ENCODE measurements around the gene ZGRF1.
A peak's percentile ranks its signal among the peaks of the same experiment; 100 is the strongest.
"Not testable (repeated sequence)": the region's sequence is repeated elsewhere in the genome, so short reads cannot be mapped to it uniquely, and the experiment has no call there.

The ZGRF1 gene

DNA sequence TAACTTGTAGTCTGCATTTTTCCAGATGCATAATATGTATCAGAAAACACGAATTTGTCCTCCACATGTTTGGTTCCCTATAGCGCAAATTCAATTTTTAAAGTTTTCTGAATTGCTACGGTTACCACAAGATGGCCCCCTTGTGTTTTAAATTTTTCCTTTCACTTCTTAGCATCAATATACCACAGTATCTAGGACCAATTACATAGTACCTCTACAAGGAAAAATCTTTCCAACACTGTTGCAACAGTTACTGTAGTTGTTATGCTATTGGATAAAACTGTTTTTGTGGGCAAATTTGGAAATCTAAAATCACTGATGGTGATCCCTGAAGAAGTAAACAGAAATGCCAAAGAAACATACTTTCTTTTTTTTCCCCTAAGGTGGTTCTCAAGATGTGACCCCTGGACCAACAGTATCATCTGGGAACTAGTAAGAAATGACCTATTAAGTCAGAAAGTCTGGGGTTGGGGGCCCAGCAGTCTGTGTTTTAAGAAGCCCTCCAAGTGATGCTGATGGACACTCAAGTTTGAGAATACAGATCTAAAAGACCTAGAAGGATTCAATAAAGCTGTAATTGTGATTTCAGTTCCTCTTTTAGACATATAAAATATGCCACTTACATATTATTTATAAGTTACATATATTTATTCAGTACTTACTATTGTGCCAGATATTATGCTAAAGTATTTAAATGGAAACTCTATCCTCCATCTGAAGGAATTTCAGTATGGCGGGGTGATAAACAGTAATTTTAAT, 3.1 kb downstream of the ZGRF1 start:
- DNase-seq: peak; percentile 11

DNA sequence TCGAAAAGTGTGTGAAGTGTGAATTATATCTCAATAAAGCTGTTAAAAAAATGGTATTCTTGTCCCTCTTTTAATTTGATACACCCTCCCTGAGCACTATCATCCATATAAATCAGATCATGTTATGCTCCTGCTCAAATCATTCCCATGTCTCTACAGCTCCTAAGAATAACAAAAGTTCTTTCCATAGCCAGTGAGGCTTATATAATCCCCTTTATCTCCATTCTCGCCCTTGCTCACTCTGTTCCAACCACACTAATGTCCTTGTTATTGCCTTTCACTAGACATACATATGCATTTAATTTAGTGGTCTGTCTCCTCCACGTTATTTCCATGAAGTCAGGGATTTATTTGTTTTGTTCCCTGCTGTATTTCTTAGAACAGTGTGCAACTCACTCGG, 10.5 kb downstream of the ZGRF1 start:
- no peak for DNase-seq

DNA sequence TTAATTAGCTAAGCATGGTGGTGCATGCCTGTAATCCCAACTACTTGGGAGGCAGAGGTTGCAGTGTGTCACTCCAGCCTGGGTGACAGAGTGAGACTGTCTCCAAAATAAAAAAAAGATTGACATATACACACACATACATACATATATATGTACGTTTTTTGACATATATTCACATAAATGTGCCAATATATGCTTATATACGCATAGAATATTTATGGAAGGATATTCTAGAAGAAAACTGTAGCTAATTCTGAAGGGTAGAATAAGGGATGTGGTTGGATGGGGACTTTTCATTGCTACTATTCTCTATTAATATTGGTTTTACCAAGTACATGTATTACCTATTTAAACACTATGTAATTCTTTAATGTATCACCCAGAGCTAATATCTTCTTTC, 19.7 kb downstream of the ZGRF1 start:
- DNase-seq: no peak

DNA sequence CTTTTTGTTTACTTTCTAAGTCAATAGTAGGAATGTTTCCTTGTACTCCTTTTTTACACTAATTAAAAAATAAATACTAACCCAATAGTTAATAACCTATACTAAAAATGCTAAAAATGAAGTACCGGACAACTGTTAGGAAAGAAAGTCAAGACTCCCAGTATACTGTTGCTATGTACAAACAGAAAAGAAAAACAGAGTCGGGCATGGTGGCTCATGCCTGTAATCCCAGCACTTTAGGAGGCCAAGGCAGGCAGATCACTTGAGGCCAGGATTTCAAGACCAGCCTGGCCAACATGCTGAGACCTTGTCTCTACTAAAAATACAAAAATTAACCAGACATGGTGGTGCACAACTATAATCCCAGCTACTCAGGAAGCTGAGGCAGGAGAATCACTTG, 23.9 kb downstream of the ZGRF1 start:
- not testable (repeated sequence) for DNase-seq

DNA sequence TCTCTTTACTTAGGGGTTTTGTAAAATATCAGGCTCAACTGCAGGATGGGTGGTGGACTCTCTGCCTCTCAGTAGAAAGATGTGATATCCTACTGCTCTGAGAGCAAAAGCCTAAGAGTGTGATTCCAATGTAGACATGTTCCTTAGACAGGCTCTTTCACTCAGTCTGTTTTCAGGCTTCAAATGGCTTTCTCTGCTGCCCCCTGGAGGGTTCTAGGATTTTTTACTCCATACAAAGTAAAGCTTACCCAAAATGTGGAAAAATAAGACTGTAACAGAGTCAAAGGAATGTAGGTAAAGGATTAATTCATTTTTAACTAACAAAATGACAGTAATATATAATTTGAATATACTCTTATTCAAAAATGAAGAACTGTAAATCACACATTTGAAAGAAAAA, 32.1 kb downstream of the ZGRF1 start:
- DNase-seq: peak; percentile 11

DNA sequence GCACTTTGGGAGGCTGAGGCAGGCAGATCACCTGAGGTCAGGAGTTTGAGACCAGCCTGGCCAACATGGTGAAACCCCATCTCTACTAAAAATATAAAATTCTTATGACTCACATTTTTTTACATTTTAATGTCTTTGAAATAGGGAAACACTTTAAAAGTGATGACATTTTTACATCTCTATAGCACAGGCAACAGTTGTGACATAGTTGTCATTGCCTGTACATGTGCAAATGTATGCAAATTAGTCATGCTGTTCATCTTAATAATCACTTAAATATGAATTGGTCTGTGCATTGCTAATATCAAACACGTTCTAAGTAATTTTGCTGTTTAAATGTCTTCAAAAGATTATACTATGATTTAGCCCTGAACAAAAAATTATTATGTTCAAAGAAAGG, 41.7 kb downstream of the ZGRF1 start:
- no peak for DNase-seq

DNA sequence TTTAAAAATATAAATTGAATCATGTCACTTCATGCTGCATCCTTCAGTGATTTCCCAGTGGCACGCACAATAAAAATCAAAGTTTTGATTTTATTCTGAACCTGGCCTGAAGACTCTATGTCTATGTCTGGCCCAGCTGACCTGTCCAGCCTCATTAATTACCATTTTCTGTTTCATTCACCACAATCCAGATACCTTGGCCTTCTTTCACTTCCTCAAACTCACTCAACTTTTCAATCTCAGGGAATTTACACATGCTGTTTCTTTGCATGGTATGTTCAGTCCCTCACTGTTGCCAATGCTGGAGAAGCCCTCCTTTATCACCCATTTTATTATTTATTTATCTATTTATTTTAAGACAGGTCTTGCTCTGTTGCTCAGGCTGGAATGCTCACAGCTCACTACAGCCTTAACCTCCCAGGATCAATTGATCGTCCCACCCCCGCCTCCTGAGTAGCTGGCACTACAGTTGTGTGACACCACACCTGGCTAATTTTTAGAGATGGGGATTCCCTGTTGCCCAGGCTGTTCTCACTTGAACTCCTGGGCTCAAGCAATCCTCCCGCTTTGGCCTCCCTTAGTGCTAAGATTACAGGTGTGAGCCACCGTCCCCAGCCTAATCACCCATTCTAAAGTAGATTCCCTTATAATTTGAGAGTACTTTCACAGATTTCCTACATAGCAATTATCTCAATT, 43.1 kb downstream of the ZGRF1 start:
- DNase-seq: no peak

DNA sequence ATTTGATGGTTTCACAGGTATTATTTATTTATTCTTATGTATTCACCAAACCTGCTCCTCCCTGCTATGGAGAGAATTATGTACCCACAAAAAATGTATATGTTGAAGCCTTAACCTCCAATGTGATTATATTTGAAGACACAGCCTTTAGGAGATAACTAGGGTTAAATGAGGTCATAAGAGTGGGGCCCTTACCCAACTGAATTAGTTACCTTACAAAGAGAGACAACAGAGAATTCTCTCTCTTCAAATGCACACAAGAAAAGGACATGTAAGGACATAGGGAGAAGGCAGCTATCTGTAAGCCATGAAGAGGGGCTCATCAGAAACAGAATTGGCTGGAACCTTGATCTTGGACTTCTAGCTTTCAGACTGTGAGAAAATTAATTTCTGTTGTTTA, 44.0 kb downstream of the ZGRF1 start:
- no peak for DNase-seq

DNA sequence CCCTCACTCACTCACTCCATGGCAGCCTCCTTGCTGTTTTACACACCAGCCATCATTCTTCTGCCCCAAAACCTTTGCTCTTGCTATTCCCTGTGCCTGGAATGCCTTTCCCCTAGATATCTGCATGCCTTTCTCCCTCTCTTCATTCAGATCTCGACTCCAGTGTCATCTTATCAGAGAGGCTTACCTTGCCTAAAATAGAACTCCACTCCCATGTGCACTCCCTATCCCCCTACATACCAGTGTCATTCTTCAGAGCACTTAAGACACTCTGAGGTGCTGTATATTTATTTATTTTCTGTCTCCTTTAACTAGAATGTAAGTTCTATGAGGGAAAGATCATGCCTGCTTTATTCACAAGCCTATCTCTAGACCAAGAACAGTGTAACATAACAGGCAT, 45.1 kb downstream of the ZGRF1 start:
- no peak for DNase-seq

DNA sequence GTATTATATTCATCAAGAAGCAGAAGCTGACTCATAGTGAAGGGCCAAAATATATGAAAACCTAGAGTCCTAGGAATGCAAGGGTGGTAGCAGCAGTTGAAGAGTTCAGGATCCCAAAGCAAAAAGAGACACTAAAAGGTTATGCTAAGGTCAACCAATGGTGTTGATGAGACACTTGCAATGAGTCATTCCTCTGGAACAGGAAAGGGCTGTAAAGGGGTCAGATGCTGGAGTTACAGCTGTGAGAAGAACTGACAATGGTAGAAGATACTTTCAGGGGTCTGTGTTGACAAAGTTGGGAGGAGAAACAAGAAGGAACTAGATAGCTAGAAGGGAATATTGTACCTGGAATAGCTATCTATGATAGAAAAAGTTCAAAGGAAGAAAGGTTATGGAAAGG, 47.5 kb downstream of the ZGRF1 start:
- no peak for DNase-seq

DNA sequence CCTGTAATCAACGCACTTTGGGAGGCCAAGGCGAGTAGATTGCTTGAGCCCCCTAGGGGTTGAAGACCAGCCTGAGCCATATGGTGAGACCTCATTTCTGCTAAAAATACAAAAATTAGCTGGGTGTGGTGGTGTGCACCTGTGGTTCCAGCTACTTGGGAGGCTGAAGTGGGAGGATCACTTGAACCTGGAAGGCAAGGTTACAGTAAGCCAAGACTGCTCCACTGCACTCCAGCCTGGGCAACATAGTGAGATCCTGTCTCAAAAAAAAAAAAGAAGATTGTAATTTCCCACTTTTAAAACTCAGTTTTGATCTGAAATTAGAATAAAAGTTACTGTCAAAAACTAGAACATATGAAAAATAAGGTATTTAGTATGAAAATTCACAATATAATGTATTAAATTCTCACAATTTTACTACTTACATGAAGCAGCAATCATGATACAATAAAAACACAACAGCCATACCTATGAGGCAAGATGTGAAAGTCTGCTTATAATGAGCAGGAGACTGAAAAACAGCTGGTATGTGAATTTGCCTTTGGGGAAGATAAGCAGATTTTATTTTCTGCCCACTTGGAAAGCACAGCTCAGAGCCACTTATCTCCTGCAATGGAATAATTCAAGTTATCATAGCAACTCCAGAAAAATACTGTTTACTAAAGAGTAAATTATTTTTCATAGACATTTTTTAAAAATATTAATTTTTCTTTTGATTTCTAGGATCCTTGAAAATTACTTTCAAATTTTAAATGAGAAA, 50.6 kb downstream of the ZGRF1 start:
- DNase-seq: no peak

DNA sequence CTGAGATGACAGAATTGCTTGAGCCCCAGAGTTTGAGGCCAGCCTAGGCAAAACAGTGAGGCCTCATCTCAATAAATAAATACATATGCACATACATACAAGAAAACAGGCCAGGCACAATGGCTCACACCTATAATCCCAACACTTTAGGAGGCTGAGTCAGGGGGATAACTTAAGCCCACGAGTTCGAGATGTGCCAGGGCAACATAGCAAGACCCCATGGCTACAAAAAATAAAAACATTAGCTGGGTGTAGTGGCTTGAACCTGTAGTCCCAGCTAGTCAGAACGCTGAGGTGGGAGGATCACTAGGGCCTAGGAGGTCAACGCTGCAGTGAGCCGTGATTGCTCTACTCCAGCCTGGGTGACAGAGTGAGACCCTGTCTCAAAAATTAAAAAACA, 69.2 kb downstream of the ZGRF1 start:
- no peak for DNase-seq

DNA sequence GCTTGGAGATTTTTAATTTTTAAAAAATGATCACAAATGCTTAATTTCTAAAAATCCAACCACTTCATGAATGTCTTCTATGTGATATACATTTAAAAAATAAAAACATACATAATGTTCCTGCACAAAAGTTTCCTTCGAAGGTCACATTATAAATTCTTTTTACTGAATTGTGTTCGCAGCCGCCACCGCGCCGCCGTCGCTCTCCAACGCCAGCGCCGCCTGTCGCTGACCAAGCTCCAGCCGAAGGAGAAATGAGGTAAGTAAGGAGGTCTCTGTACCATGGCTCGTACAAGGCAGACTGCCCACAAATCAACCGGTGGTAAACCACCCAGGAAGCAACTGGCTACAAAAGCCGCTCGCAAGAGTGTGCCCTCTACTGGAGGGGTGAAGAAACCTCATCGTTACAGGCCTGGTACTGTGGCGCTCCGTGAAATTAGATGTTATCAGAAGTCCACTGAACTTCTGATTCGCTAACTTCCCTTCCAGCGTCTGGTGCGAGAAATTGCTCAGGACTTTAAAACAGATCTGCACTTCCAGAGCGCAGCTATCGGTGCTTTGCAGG, 71.9 kb downstream of the ZGRF1 start:
- DNase-seq: no peak

DNA sequence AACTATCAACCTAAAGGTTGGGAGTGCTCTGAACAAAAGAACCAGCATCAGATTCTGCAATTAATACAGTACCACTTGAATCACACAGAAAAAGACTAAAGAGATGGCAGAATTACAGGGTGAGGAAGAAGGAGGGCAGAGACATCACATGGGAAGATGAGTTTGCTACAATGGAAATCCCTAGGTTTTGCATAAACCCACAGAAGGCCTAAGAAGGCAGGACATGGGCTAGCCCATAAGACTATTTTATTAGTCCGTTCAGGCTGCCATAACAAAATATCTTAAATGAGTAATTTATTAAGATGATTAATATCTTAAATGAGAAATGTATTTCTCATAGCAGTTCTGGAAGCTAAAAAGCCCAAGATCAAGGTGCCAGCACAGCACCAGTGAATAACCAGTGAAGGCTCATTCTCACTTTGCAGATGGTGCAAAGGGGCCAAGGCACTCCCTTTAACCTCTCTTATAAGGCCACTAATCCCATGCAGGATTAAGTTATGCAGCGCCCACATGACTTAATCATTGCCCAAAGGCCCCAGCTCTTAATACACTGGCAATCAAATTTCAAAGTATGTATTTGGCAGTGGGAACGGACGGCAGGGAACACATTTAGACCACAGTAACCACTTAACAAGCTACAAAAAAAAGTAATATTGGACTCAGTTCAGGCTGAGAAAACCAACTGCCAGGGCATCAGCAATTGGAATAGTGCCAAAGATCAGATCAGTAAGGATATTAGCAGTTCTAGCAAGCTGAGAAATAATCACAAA, 73.1 kb downstream of the ZGRF1 start:
- no peak for DNase-seq

DNA sequence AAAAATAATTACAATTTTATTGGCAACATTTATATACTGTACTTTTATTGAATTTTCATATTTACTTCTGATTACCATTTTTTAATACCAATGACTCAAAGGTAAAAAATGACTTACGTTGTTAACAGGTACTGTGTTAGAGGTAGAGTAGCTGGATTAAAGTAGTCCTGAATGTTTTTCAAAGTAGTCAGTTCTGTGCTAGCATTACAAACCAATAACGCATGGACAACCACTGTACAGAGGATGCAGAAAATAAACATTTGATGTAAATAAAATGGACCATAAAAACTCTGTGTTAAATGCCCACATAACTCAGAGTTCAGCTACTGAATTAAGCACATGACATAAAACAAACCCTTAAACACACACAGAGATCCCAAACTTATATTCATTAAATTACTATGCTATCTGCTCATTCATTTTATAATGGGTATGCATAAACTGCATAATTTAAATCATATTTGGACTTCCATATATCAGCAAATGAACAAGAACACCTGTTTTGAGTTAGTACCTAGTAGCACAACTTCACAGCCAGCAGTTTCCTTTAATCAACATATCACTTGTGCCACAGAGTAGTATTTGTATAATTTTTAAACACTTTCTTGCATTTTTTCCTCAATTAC, 74.3 kb downstream of the ZGRF1 start:
- no peak for DNase-seq

DNA sequence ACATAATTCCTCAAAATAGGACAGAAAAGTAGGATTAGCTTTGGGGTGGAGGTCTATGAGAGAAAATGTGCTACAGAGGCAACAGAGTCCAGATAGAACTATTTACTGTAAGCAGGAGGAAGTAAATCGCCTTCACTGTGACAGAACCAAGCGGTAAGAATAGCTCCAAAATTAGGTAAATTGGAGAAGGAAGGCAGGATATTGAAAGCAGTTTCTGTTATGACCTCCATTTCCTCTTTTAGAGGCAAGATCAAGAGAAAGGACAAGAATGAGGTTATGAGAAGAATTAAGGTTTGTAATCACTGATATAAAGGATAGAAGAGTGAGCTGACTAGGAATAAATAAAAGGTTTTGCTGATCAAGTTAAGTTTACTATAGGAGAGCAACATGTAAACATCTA, 76.6 kb downstream of the ZGRF1 start:
- no peak for DNase-seq

DNA sequence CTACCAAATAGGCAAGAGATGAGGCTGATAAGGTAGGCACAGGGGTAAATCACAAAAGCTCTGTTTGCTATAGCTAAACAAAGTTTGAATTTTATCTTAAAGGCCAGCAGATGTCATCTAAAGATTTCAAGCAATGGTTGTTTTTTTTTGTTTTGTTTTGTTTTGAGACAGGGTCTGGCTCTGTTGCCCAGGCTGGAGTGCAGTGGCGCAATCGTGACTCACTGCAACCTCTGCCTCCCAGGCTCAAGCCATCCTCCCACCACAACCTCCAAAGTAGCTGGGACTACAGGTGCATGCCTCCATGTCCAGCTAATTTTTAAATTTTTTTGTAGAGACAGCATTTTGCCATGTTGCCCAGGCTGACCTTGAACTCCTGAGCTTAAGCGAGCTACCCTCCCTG, 77.7 kb downstream of the ZGRF1 start:
- no peak for DNase-seq

DNA sequence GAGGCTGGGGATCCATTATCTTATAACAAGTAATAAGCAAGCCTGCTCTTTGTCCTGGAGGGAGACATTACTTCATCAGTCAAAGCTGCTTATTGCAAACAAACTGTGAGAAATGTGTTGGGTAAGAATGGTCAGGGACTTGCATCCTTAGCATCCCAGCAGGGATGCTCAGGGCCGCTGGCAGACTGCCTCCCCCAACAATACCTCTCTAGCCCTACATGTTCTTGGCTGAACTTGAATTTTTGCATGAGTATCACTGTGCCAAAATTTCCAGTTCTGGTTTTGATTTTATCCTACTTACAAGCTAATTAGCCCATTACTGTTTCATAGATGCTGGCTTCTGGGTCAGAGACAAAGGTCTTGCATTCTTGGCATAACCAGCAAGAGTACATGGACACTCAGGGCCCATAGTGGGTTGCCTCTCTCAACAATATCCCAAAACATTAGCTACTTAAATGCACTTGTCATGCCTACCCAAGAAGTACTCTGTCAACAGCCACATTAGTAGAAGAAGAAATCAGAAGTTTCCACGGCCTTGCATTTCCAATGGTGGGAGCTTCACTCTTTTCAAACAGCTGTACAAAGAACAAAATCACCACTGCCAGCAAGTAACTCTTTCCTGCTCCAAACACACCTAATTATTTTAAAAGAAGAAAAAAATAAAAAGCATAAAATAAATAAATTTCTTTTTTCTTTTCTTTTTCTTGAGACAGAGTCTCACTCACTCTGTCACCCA, 78.9 kb downstream of the ZGRF1 start:
- no peak for DNase-seq

DNA sequence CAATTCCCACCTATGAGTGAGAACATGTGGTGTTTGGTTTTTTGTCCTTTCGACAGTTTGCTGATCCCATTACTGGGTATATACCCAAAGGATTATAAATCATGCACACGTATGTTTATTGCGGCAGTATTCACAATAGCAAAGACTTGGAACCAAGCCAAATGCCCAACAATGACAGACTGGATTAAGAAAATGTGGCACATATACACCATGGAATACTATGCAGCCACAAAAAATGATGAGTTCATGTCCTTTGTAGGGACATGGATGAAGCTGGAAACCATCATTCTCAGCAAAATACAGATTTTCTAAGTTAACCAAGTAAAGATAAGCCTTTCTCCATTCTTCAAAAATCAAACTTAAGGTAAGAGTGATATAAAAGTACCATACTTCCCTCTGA, 82.4 kb downstream of the ZGRF1 start:
- DNase-seq: not testable (repeated sequence)

DNA sequence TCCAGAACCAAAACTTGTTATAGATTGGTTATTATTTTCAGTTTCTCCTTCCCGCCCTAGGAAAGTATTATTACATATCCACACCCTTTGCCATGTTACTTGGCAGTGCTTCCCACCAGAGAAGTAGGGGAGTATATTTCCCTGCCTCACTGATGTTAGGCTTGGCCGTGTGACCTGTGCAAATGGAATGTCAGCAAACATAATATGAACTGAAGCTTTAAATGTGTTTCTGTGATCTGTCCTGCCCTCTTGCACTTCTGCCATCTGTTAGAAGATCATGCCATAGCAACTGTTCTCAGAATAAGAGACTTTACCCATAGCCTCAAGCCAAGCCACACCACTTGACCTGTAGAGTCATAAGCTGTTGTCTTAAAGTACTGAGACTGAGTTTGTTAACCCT, 84.0 kb downstream of the ZGRF1 start:
- DNase-seq: no peak

DNA sequence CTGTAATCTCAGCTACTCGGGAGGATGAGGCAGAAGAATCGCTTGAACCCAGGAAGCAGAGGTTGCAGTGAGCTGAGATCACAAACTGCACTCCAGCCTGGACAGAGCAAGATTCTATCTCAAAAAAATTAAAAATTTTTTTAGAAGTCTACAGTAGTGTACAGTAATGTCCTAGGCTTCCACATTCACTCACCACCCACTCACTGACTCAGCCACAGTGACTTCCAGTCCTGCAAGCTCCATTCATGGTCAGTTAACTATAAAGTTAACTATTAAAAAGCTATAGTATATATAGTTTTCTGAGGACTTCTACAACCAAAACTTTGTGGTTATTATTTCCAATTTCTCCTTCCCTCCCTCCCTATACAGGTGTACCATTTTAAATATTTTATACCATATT, 86.0 kb downstream of the ZGRF1 start:
- DNase-seq: no peak

DNA sequence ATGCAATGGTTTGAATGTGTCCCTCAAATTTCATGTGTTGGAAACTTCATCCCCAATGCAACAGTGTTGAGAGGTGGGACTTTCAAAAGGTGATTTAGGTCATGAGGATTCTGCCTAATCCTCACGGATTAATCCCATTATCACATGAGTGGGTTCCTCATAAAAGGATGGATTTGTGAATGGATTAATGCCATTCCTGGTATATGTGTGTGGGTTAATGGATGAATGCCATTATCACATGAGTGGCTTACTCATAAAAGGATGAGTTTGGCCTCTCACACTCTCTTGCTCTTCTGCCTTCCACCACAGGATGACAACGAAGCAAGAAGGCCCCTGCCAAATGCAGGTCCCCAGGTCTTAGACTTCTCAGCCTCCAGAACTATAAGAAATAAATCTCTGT, 90.2 kb downstream of the ZGRF1 start:
- DNase-seq: no peak

Data from GDM1 (cell line).